GM23338 (cell line): ENCODE data around the gene ZBTB18. TPM values are rescaled to one million over a fixed set of nuclear protein-coding genes. Genes with fewer than 3 reads are reported as not detected.

Experiments
- ATAC-seq: fragments of 200-7000 bp; cut with Tn5 transposase; 3 replicates; pipeline ENCODE4 v1.9.1; 2020
- DNase-seq: peaks from one replicate; pipeline ENCODE4 v3.0.0-alpha.2; 2015; ENCODE audit warnings: low spot score
- H2AFZ ChIP-seq: fragments of 200-600 bp; sonication (generic); 2 replicates; pipeline ENCODE4 v1.8.0; 2016; ENCODE audit warnings: antibody characterized with exemption, mild to moderate bottlenecking, moderate library complexity
- H3F3A ChIP-seq: fragments of 200-600 bp; sonication (generic); replicated peaks from 2 replicates; pipeline ENCODE4 v1.8.0; 2017; ENCODE audit warnings: antibody characterized with exemption, mixed run types, low read depth
- H3K27ac ChIP-seq: fragments of 200-600 bp; sonication (generic); 2 replicates; pipeline ENCODE4 v1.6.1; 2016; ENCODE audit warnings: low read depth
- H3K27me3 ChIP-seq: fragments of 200-600 bp; sonication (generic); 2 replicates; pipeline ENCODE4 v1.8.0; 2016; ENCODE audit warnings: mild to moderate bottlenecking, mixed run types, moderate library complexity; ENCODE audit not compliant: insufficient read depth
- H3K36me3 ChIP-seq: fragments of 200-600 bp; sonication (generic); 2 replicates; pipeline ENCODE4 v1.8.0; 2016; ENCODE audit warnings: mild to moderate bottlenecking; ENCODE audit not compliant: insufficient read depth
- H3K4me1 ChIP-seq: fragments of 200-600 bp; sonication (generic); 2 replicates; pipeline ENCODE4 v1.8.0; 2016; ENCODE audit warnings: mild to moderate bottlenecking, moderate library complexity; ENCODE audit not compliant: insufficient read depth
- H3K4me2 ChIP-seq: fragments of 200-600 bp; sonication (generic); 2 replicates; pipeline ENCODE4 v1.7.1; 2017; ENCODE audit warnings: mixed run types
- H3K4me3 ChIP-seq: fragments of 200-600 bp; sonication (generic); 2 replicates; pipeline ENCODE4 v1.6.1; 2016; ENCODE audit warnings: mixed run types
- H3K79me2 ChIP-seq: fragments of 200-600 bp; sonication (generic); replicated peaks from 2 replicates; pipeline ENCODE4 v1.8.0; 2017; ENCODE audit warnings: mild to moderate bottlenecking; ENCODE audit not compliant: insufficient read depth
- H3K9me2 ChIP-seq: fragments of 200-600 bp; sonication (generic); 2 replicates; pipeline ENCODE4 v1.8.0; 2017; ENCODE audit not compliant: insufficient read depth
- H4K20me1 ChIP-seq: fragments of 200-600 bp; sonication (generic); replicated peaks from 2 replicates; pipeline ENCODE4 v1.8.0; 2017; ENCODE audit warnings: mild to moderate bottlenecking; ENCODE audit not compliant: insufficient read depth
- H3K27ac Mint-ChIP-seq: 2 replicates; pipeline ENCODE4 v1.8.0; 2020; ENCODE audit warnings: inconsistent platforms, mild to moderate bottlenecking, moderate library complexity, mixed read lengths
- H3K27me3 Mint-ChIP-seq: 3 replicates; pipeline ENCODE4 v1.8.0; 2022; ENCODE audit warnings: low read depth, mild to moderate bottlenecking, moderate library complexity, mixed read lengths, inconsistent platforms; ENCODE audit not compliant: insufficient read depth, poor library complexity
- H3K36me3 Mint-ChIP-seq: 3 replicates; pipeline ENCODE4 v1.8.0; 2021; ENCODE audit warnings: low read depth, mild to moderate bottlenecking, inconsistent platforms, moderate library complexity, mixed read lengths
- H3K4me1 Mint-ChIP-seq: 3 replicates; pipeline ENCODE4 v1.8.0; 2020; ENCODE audit warnings: mild to moderate bottlenecking, inconsistent platforms, mixed read lengths
- H3K4me3 Mint-ChIP-seq: 3 replicates; pipeline ENCODE4 v1.8.0; 2021; ENCODE audit warnings: moderate library complexity, mild to moderate bottlenecking, inconsistent platforms, mixed read lengths
- H3K9me3 Mint-ChIP-seq: 3 replicates; pipeline ENCODE4 v1.8.0; 2020; ENCODE audit warnings: moderate library complexity, mild to moderate bottlenecking, inconsistent platforms, mixed read lengths
- POLR2AphosphoS5 ChIP-seq: IDR thresholded peaks from 2 replicates; pipeline ENCODE4 v1.6.1; 2016; ENCODE audit warnings: antibody characterized with exemption, low read depth
- polyA plus RNA-seq: library from polyadenylated mRNA; unstranded; fragments of >200 nt; fragmentation: Nextera tagmentation; extraction: Ambion mirVana; gene quantifications from 2 replicates; pipeline ENCODE4 v1.2.1, GENCODE V29; 2016
- total RNA-seq: library from RNA; depleted of rRNA; stranded (reverse); fragments of >200 nt; shearing (Covaris generic); gene quantifications from 2 replicates; pipeline ENCODE4 v1.2.3, GENCODE V29; 2014
- TF ChIP-seq, protein P1 (sequence below): fragments of 250-450 bp; sonication (Bioruptor Pico); IDR thresholded peaks from 2 replicates; pipeline ENCODE4 v1.5.0; 2020; ENCODE audit warnings: mild to moderate bottlenecking, moderate library complexity
- TF ChIP-seq, protein P2 (sequence below): IDR thresholded peaks from one replicate; pipeline ENCODE4 v1.6.1; 2018; ENCODE audit warnings: antibody characterized with exemption; ENCODE audit not compliant: unreplicated experiment

ZBTB18 gene
- total and polyA plus RNA-seq, 2 experiments from 2014 or later, result 5.5 to 12.2 TPM

DNA sequence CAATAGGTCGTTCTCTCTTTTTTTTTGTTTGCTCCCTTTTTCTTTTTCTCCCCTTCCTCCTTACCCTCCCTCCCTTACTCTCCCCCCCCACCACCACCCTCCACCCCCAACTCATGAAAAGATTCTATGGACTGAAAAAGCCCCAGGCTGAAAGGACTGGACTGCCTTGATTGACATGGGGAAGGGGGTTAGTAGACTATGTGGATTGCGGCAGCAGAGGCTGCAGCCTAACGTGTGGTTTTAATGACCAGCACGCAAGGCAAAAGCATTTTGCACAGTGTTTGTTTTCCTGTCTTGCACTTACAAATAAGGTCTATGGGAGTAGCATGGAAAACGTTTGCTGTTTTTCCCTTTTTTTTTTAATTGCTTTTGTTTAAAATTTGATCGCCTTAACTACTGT, 5.5 kb downstream of the ZBTB18 start:
- peaks cover 6% of the 10 kb centered on the region for H3K27me3 Mint-ChIP-seq
- Histone ChIP-seq H3F3A (no peaks in the 10 kb centered on the region), H3K36me3 (no peaks in the 10 kb centered on the region), H3K4me3 (no peak overlapping the region), H2AFZ (no peak overlapping the region), H3K4me2 (peak overlapping the region; percentile 41; the same call in 1 of the 2 replicates), H3K27ac (no peak overlapping the region), H3K27me3 (no peaks in the 10 kb centered on the region), H3K79me2 (peaks cover 33% of the 10 kb centered on the region), H4K20me1 (0 out of 2 replicates have a peak, but pooled peaks cover 8% of the 10 kb centered on the region), H3K4me1 (peaks cover 25% of the 10 kb centered on the region), H3K9me2 (no peaks in the 10 kb centered on the region)
- no peak for TF ChIP-seq POLR2AphosphoS5
- TF ChIP-seq, protein P1, sequence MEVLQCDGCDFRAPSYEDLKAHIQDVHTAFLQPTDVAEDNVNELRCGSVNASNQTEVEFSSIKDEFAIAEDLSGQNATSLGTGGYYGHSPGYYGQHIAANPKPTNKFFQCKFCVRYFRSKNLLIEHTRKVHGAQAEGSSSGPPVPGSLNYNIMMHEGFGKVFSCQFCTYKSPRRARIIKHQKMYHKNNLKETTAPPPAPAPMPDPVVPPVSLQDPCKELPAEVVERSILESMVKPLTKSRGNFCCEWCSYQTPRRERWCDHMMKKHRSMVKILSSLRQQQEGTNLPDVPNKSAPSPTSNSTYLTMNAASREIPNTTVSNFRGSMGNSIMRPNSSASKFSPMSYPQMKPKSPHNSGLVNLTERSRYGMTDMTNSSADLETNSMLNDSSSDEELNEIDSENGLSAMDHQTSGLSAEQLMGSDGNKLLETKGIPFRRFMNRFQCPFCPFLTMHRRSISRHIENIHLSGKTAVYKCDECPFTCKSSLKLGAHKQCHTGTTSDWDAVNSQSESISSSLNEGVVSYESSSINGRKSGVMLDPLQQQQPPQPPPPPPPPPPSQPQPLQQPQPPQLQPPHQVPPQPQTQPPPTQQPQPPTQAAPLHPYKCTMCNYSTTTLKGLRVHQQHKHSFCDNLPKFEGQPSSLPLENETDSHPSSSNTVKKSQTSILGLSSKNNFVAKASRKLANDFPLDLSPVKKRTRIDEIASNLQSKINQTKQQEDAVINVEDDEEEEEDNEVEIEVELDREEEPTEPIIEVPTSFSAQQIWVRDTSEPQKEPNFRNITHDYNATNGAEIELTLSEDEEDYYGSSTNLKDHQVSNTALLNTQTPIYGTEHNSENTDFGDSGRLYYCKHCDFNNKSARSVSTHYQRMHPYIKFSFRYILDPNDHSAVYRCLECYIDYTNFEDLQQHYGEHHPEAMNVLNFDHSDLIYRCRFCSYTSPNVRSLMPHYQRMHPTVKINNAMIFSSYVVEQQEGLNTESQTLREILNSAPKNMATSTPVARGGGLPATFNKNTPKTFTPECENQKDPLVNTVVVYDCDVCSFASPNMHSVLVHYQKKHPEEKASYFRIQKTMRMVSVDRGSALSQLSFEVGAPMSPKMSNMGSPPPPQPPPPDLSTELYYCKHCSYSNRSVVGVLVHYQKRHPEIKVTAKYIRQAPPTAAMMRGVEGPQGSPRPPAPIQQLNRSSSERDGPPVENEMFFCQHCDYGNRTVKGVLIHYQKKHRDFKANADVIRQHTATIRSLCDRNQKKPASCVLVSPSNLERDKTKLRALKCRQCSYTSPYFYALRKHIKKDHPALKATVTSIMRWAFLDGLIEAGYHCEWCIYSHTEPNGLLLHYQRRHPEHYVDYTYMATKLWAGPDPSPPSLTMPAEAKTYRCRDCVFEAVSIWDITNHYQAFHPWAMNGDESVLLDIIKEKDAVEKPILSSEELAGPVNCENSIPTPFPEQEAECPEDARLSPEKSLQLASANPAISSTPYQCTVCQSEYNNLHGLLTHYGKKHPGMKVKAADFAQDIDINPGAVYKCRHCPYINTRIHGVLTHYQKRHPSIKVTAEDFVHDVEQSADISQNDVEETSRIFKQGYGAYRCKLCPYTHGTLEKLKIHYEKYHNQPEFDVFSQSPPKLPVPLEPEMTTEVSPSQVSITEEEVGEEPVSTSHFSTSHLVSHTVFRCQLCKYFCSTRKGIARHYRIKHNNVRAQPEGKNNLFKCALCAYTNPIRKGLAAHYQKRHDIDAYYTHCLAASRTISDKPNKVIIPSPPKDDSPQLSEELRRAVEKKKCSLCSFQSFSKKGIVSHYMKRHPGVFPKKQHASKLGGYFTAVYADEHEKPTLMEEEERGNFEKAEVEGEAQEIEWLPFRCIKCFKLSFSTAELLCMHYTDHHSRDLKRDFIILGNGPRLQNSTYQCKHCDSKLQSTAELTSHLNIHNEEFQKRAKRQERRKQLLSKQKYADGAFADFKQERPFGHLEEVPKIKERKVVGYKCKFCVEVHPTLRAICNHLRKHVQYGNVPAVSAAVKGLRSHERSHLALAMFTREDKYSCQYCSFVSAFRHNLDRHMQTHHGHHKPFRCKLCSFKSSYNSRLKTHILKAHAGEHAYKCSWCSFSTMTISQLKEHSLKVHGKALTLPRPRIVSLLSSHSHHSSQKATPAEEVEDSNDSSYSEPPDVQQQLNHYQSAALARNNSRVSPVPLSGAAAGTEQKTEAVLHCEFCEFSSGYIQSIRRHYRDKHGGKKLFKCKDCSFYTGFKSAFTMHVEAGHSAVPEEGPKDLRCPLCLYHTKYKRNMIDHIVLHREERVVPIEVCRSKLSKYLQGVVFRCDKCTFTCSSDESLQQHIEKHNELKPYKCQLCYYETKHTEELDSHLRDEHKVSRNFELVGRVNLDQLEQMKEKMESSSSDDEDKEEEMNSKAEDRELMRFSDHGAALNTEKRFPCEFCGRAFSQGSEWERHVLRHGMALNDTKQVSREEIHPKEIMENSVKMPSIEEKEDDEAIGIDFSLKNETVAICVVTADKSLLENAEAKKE (CRISPR knock-in tag), result no peak
- TF ChIP-seq, protein P2, sequence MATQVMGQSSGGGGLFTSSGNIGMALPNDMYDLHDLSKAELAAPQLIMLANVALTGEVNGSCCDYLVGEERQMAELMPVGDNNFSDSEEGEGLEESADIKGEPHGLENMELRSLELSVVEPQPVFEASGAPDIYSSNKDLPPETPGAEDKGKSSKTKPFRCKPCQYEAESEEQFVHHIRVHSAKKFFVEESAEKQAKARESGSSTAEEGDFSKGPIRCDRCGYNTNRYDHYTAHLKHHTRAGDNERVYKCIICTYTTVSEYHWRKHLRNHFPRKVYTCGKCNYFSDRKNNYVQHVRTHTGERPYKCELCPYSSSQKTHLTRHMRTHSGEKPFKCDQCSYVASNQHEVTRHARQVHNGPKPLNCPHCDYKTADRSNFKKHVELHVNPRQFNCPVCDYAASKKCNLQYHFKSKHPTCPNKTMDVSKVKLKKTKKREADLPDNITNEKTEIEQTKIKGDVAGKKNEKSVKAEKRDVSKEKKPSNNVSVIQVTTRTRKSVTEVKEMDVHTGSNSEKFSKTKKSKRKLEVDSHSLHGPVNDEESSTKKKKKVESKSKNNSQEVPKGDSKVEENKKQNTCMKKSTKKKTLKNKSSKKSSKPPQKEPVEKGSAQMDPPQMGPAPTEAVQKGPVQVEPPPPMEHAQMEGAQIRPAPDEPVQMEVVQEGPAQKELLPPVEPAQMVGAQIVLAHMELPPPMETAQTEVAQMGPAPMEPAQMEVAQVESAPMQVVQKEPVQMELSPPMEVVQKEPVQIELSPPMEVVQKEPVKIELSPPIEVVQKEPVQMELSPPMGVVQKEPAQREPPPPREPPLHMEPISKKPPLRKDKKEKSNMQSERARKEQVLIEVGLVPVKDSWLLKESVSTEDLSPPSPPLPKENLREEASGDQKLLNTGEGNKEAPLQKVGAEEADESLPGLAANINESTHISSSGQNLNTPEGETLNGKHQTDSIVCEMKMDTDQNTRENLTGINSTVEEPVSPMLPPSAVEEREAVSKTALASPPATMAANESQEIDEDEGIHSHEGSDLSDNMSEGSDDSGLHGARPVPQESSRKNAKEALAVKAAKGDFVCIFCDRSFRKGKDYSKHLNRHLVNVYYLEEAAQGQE, result no peak
- DNase-seq (no peak), ATAC-seq (no peak; the same call in 2 of the 3 replicates)
- H3K36me3 Mint-ChIP-seq, result peaks cover 4% of the 10 kb centered on the region; the same call in 2 of the 3 replicates
- no peak overlapping the region for H3K4me3 Mint-ChIP-seq
- no peaks in the 10 kb centered on the region for H3K9me3 Mint-ChIP-seq
- no peak overlapping the region for H3K27ac Mint-ChIP-seq
- peaks cover 12% of the 10 kb centered on the region; the same call in 2 of the 3 replicates for H3K4me1 Mint-ChIP-seq
